Glomerular visceral epithelial cell (primary cell): ENCODE results near the gene CMTM8.
"Not testable (repeated sequence)": the region's sequence is repeated elsewhere in the genome, so short reads cannot be mapped to it uniquely, and the experiment has no call there.

Source experiments
- DNase-seq: peaks from one replicate; pipeline ENCODE4 v3.0.0-alpha.2; 2016; ENCODE audit errors: extremely low spot score

CMTM8 gene

GRCh38 chr3:32228743-32229142 is 9.7 kb upstream of the CMTM8 start:
- not testable (repeated sequence) for DNase-seq

GRCh38 chr3:32229565-32229964 is 8.9 kb upstream of the CMTM8 start:
- DNase-seq = no peak

GRCh38 chr3:32236377-32236776 is 2.1 kb upstream of the CMTM8 start:
- no peak for DNase-seq

- peak; percentile 11 for DNase-seq
These were observed 619 bp upstream of the CMTM8 start for GRCh38 chr3:32237670-32238452.

GRCh38 chr3:32239307-32240158 is 1.1 kb downstream of the CMTM8 start:
- DNase-seq = peak; percentile 22

GRCh38 chr3:32240159-32240545 is 1.7 kb downstream of the CMTM8 start:
- peak; percentile 25 for DNase-seq

GRCh38 chr3:32241100-32241499 is 2.6 kb downstream of the CMTM8 start:
- DNase-seq = no peak

- no peak for DNase-seq
These were observed 5.0 kb downstream of the CMTM8 start for GRCh38 chr3:32243519-32243918.

- DNase-seq = no peak
These were observed 6.7 kb downstream of the CMTM8 start for GRCh38 chr3:32245200-32245599.

GRCh38 chr3:32246079-32246675 is 7.7 kb downstream of the CMTM8 start:
- peak; percentile 1 for DNase-seq

GRCh38 chr3:32249184-32249782 is 10.8 kb downstream of the CMTM8 start:
- DNase-seq = peak; percentile 82

- no peak for DNase-seq
These were observed 15.8 kb downstream of the CMTM8 start for GRCh38 chr3:32254268-32254667.

- DNase-seq = no peak
These were observed 16.9 kb downstream of the CMTM8 start for GRCh38 chr3:32255345-32255744.

- no peak for DNase-seq
These were observed 17.7 kb downstream of the CMTM8 start for GRCh38 chr3:32256206-32256605.

GRCh38 chr3:32257042-32257441 is 18.6 kb downstream of the CMTM8 start:
- DNase-seq = peak; percentile 15

- no peak for DNase-seq
These were observed 19.4 kb downstream of the CMTM8 start for GRCh38 chr3:32257641-32258438.

- no peak for DNase-seq
These were observed 20.4 kb downstream of the CMTM8 start for GRCh38 chr3:32258869-32259268.

- no peak for DNase-seq
These were observed 23.1 kb downstream of the CMTM8 start for GRCh38 chr3:32261545-32261944.

- DNase-seq = no peak
These were observed 23.7 kb downstream of the CMTM8 start for GRCh38 chr3:32262201-32262600.

- no peak for DNase-seq
These were observed 35.8 kb downstream of the CMTM8 start for GRCh38 chr3:32274306-32274705.

- DNase-seq = no peak
These were observed 37.0 kb downstream of the CMTM8 start for GRCh38 chr3:32275506-32275905.
